ENCODE data around the gene MRPL34.

Gene MRPL34

GRCh38 chr19:17309198-17309964 is 3.7 kb downstream of the MRPL34 start, which contains the start of gene DDA1:
Gene DDA1 (plus strand): TSS chr19:17309563. CDS start chr19:17309655, 92 bp downstream.
- H3K4me1 ChIP-seq (ENCODE audit: control extremely low read depth in 1 of 4, control insufficient read depth in 4 of 4, insufficient read depth in 4 of 4, low read length in 3 of 4), result peaks cover 8 to 32% (median 27%) of the 10 kb centered on the region in 4 experiments
- peak within 1 kb of the TSS; percentile 83 to 93 for H3K27ac ChIP-seq (ENCODE audit: insufficient read depth in 1 of 2, low read depth in 1 of 2, low read length in 2 of 2, poor library complexity in 1 of 2, severe bottlenecking in 2 of 2)
- DNase-seq, result peak; percentile 100
- no peaks in the 10 kb centered on the region for H3K27me3 ChIP-seq (replicated peaks in 2 of 5; ENCODE audit: control insufficient read depth in 4 of 5, insufficient read depth in 5 of 5, low read length in 4 of 5)
- CTCF ChIA-PET, result interaction anchor here (0.9 to 1.3 kb wide), 4 partner anchors 13 to 26 kb away, joined by 3 to 6 read pairs (median 4); partner anchors contain the start of gene ANO8
- no peaks in the 10 kb centered on the region for H3K9me3 ChIP-seq (ENCODE audit: control extremely low read depth in 1 of 5, control insufficient read depth in 4 of 5, insufficient read depth in 2 of 5, low read depth in 1 of 5, low read length in 4 of 5)
- WGBS (ENCODE audit: insufficient coverage), result 0% methylated on average over 37 of the region's 46 CpGs
- POLR2A ChIA-PET, result interaction anchor here (1.8 kb wide), 1 partner anchor 18 kb away, joined by 6 read pairs; no protein-coding TSS in a partner anchor
- peak within 1 kb of the TSS; percentile 70 to 96 (median 85) for H3K4me3 ChIP-seq (ENCODE audit: control insufficient read depth in 1 of 7, extremely low read depth in 1 of 7, insufficient read depth in 4 of 7, low read depth in 2 of 7, low read length in 6 of 7)
- H3K36me3 ChIP-seq (ENCODE audit: control insufficient read depth in 4 of 4, insufficient read depth in 4 of 4, low read length in 3 of 4), result peaks cover 0 to 28% (median 17%) of the 10 kb centered on the region in 4 experiments

- Histone ChIP-seq H3K27ac (ENCODE audit: insufficient read depth in 1 of 2, low read depth in 1 of 2, low read length in 2 of 2, poor library complexity in 1 of 2, severe bottlenecking in 2 of 2) (peak overlapping the region; percentile 83 to 93), H3K4me3 (ENCODE audit: control insufficient read depth in 1 of 7, extremely low read depth in 1 of 7, insufficient read depth in 4 of 7, low read depth in 2 of 7, low read length in 6 of 7) (peak overlapping the region; percentile 70 to 96 (median 85)), H3K9me3 (ENCODE audit: control extremely low read depth in 1 of 5, control insufficient read depth in 4 of 5, insufficient read depth in 2 of 5, low read depth in 1 of 5, low read length in 4 of 5) (no peaks in the 10 kb centered on the region), H3K4me1 (ENCODE audit: control extremely low read depth in 1 of 4, control insufficient read depth in 4 of 4, insufficient read depth in 4 of 4, low read length in 3 of 4) (peaks cover 8 to 26% (median 22%) of the 10 kb centered on the region in 4 experiments), H3K27me3 (replicated peaks in 2 of 5; ENCODE audit: control insufficient read depth in 4 of 5, insufficient read depth in 5 of 5, low read length in 4 of 5) (no peaks in the 10 kb centered on the region), H3K36me3 (ENCODE audit: control insufficient read depth in 4 of 4, insufficient read depth in 4 of 4, low read length in 3 of 4) (peaks cover 0 to 33% (median 22%) of the 10 kb centered on the region in 4 experiments)
- ChIA-PET POLR2A (interaction anchor here (0.6 to 1.8 kb wide), 2 partner anchors 13 to 17 kb away, joined by 4 to 6 read pairs; no protein-coding TSS in a partner anchor), CTCF (interaction anchor here (1.3 kb wide), 1 partner anchor 17 kb away, joined by 6 read pairs; no protein-coding TSS in a partner anchor)
- 7% methylated on average over 20 of the region's 23 CpGs for WGBS (ENCODE audit: insufficient coverage)
- peak in 1 of 3 donors; percentile 44 for DNase-seq
Measured at GRCh38 chr19:17309965-17310461, 4.3 kb downstream of the MRPL34 start.

GRCh38 chr19:17311455-17312188 is 6.0 kb downstream of the MRPL34 start:
- H3K27ac ChIP-seq (ENCODE audit: insufficient read depth in 1 of 2, low read depth in 1 of 2, low read length in 2 of 2, poor library complexity in 1 of 2, severe bottlenecking in 2 of 2), result no peak overlapping the region
- H3K9me3 ChIP-seq (ENCODE audit: control extremely low read depth in 1 of 5, control insufficient read depth in 4 of 5, insufficient read depth in 2 of 5, low read depth in 1 of 5, low read length in 4 of 5), result no peaks in the 10 kb centered on the region
- peaks cover 0 to 41% (median 30%) of the 10 kb centered on the region in 4 experiments for H3K36me3 ChIP-seq (ENCODE audit: control insufficient read depth in 4 of 4, insufficient read depth in 4 of 4, low read length in 3 of 4)
- ChIA-PET POLR2A (no interaction called here), CTCF (interaction anchor here (1.8 kb wide), 1 partner anchor 21 kb away, joined by 6 read pairs; no protein-coding TSS in a partner anchor)
- no peak overlapping the region for H3K4me3 ChIP-seq (ENCODE audit: control insufficient read depth in 1 of 7, extremely low read depth in 1 of 7, insufficient read depth in 4 of 7, low read depth in 2 of 7, low read length in 6 of 7)
- H3K27me3 ChIP-seq (replicated peaks in 2 of 5; ENCODE audit: control insufficient read depth in 4 of 5, insufficient read depth in 5 of 5, low read length in 4 of 5), result no peaks in the 10 kb centered on the region
- H3K4me1 ChIP-seq (ENCODE audit: control extremely low read depth in 1 of 4, control insufficient read depth in 4 of 4, insufficient read depth in 4 of 4, low read length in 3 of 4), result peaks cover 5 to 17% (median 14%) of the 10 kb centered on the region in 4 experiments
- no peak for DNase-seq
- WGBS (ENCODE audit: insufficient coverage), result 88% methylated on average over 10 of the region's 11 CpGs

- H3K27me3 ChIP-seq (replicated peaks in 2 of 5; ENCODE audit: control insufficient read depth in 4 of 5, insufficient read depth in 5 of 5, low read length in 4 of 5), result no peaks in the 10 kb centered on the region
- no peak overlapping the region for H3K4me3 ChIP-seq (ENCODE audit: control insufficient read depth in 1 of 7, extremely low read depth in 1 of 7, insufficient read depth in 4 of 7, low read depth in 2 of 7, low read length in 6 of 7)
- CTCF ChIA-PET, result interaction anchor here (1.6 to 1.8 kb wide), 2 partner anchors 9 to 20 kb away, joined by 5 to 6 read pairs; no protein-coding TSS in a partner anchor
- POLR2A ChIA-PET, result no interaction called here
- H3K4me1 ChIP-seq (ENCODE audit: control extremely low read depth in 1 of 4, control insufficient read depth in 4 of 4, insufficient read depth in 4 of 4, low read length in 3 of 4), result peaks cover 5 to 15% (median 11%) of the 10 kb centered on the region in 4 experiments
- no peaks in the 10 kb centered on the region for H3K9me3 ChIP-seq (ENCODE audit: control extremely low read depth in 1 of 5, control insufficient read depth in 4 of 5, insufficient read depth in 2 of 5, low read depth in 1 of 5, low read length in 4 of 5)
- 88% methylated on average over 14 of the region's 20 CpGs for WGBS (ENCODE audit: insufficient coverage)
- no peak for DNase-seq
- H3K36me3 ChIP-seq (ENCODE audit: control insufficient read depth in 4 of 4, insufficient read depth in 4 of 4, low read length in 3 of 4), result peaks cover 0 to 41% (median 31%) of the 10 kb centered on the region in 4 experiments
- no peak overlapping the region for H3K27ac ChIP-seq (ENCODE audit: insufficient read depth in 1 of 2, low read depth in 1 of 2, low read length in 2 of 2, poor library complexity in 1 of 2, severe bottlenecking in 2 of 2)
Measured at GRCh38 chr19:17312189-17313113, 6.8 kb downstream of the MRPL34 start.

GRCh38 chr19:17314007-17314593 is 8.4 kb downstream of the MRPL34 start:
- POLR2A ChIA-PET, result no interaction called here
- no peak for DNase-seq
- Histone ChIP-seq H3K36me3 (ENCODE audit: control insufficient read depth in 4 of 4, insufficient read depth in 4 of 4, low read length in 3 of 4) (peaks cover 0 to 49% (median 36%) of the 10 kb centered on the region in 4 experiments), H3K27ac (ENCODE audit: insufficient read depth in 1 of 2, low read depth in 1 of 2, low read length in 2 of 2, poor library complexity in 1 of 2, severe bottlenecking in 2 of 2) (no peak overlapping the region), H3K27me3 (replicated peaks in 2 of 5; ENCODE audit: control insufficient read depth in 4 of 5, insufficient read depth in 5 of 5, low read length in 4 of 5) (no peaks in the 10 kb centered on the region), H3K9me3 (ENCODE audit: control extremely low read depth in 1 of 5, control insufficient read depth in 4 of 5, insufficient read depth in 2 of 5, low read depth in 1 of 5, low read length in 4 of 5) (no peaks in the 10 kb centered on the region), H3K4me3 (ENCODE audit: control insufficient read depth in 1 of 7, extremely low read depth in 1 of 7, insufficient read depth in 4 of 7, low read depth in 2 of 7, low read length in 6 of 7) (no peak overlapping the region), H3K4me1 (ENCODE audit: control extremely low read depth in 1 of 4, control insufficient read depth in 4 of 4, insufficient read depth in 4 of 4, low read length in 3 of 4) (peaks cover 5 to 12% (median 11%) of the 10 kb centered on the region in 4 experiments)
- WGBS (ENCODE audit: insufficient coverage), result over 99% methylated on average over 18 of the region's 19 CpGs
- CTCF ChIA-PET, result interaction anchor here (1.6 kb wide), 1 partner anchor 8 kb away, joined by 5 read pairs; no protein-coding TSS in a partner anchor

GRCh38 chr19:17318966-17319365 is 13.3 kb downstream of the MRPL34 start:
- 48% methylated on average over 4 of the region's 6 CpGs for WGBS (ENCODE audit: insufficient coverage)
- peaks cover 0 to 10% (median 4%) of the 10 kb centered on the region in 4 experiments for H3K4me1 ChIP-seq (ENCODE audit: control extremely low read depth in 1 of 4, control insufficient read depth in 4 of 4, insufficient read depth in 4 of 4, low read length in 3 of 4)
- H3K9me3 ChIP-seq (ENCODE audit: control extremely low read depth in 1 of 5, control insufficient read depth in 4 of 5, insufficient read depth in 2 of 5, low read depth in 1 of 5, low read length in 4 of 5), result no peaks in the 10 kb centered on the region
- H3K4me3 ChIP-seq (ENCODE audit: control insufficient read depth in 1 of 7, extremely low read depth in 1 of 7, insufficient read depth in 4 of 7, low read depth in 2 of 7, low read length in 6 of 7), result no peak overlapping the region
- ChIA-PET POLR2A (interaction anchor here (0.6 kb wide), 1 partner anchor 278 kb away, joined by 3 read pairs; no protein-coding TSS in a partner anchor), CTCF (interaction anchor here (0.7 to 0.8 kb wide), 2 partner anchors 12 to 68 kb away, joined by 3 read pairs; no protein-coding TSS in a partner anchor)
- H3K36me3 ChIP-seq (ENCODE audit: control insufficient read depth in 4 of 4, insufficient read depth in 4 of 4, low read length in 3 of 4), result peaks cover 0 to 59% (median 43%) of the 10 kb centered on the region in 4 experiments
- DNase-seq, result no peak
- H3K27ac ChIP-seq (ENCODE audit: insufficient read depth in 1 of 2, low read depth in 1 of 2, low read length in 2 of 2, poor library complexity in 1 of 2, severe bottlenecking in 2 of 2), result no peak overlapping the region
- H3K27me3 ChIP-seq (replicated peaks in 2 of 5; ENCODE audit: control insufficient read depth in 4 of 5, insufficient read depth in 5 of 5, low read length in 4 of 5), result no peaks in the 10 kb centered on the region

All from common myeloid progenitor, CD34-positive (primary cell).